Inflammatory macrophage (primary cell): Measurements from ENCODE around the gene TBC1D22A.

ENCODE experiments used
- DNase-seq, 2 donors: peaks; one replicate each; pipeline ENCODE4 v3.0.0-alpha.2; 2020 to 2022

TBC1D22A gene

GRCh38 chr22:46754110-46754799, 8.2 kb upstream of the TBC1D22A start:
- DNase-seq, result peak; percentile 87 to 89

GRCh38 chr22:46754826-46755225, 7.6 kb upstream of the TBC1D22A start:
- no peak for DNase-seq

GRCh38 chr22:46755525-46755924, 6.9 kb upstream of the TBC1D22A start:
- DNase-seq, result no peak

GRCh38 chr22:46756097-46756496, 6.4 kb upstream of the TBC1D22A start:
- DNase-seq, result no peak

GRCh38 chr22:46757104-46757503, 5.3 kb upstream of the TBC1D22A start:
- no peak for DNase-seq

GRCh38 chr22:46758121-46758520, 4.3 kb upstream of the TBC1D22A start:
- peak; percentile 70 to 73 for DNase-seq

GRCh38 chr22:46758867-46759290, 3.6 kb upstream of the TBC1D22A start:
- DNase-seq, result peak; percentile 76 to 79

GRCh38 chr22:46761017-46761416, 1.4 kb upstream of the TBC1D22A start:
- DNase-seq, result no peak

GRCh38 chr22:46761539-46762237, 762 bp upstream of the TBC1D22A start:
- no peak for DNase-seq

- DNase-seq, result peak in 1 of 2 donors; percentile 11
Measured at GRCh38 chr22:46763051-46763705, 728 bp downstream of the TBC1D22A start.

GRCh38 chr22:46764140-46764680, 1.8 kb downstream of the TBC1D22A start:
- DNase-seq, result peak in 1 of 2 donors; percentile 20

GRCh38 chr22:46764779-46765485, 2.5 kb downstream of the TBC1D22A start:
- DNase-seq, result no peak

- DNase-seq, result no peak
Measured at GRCh38 chr22:46766611-46767010, 4.2 kb downstream of the TBC1D22A start.

- no peak for DNase-seq
Measured at GRCh38 chr22:46767249-46767985, 5.0 kb downstream of the TBC1D22A start.

GRCh38 chr22:46769191-46769675, 6.8 kb downstream of the TBC1D22A start:
- DNase-seq, result no peak

GRCh38 chr22:46769706-46770105, 7.3 kb downstream of the TBC1D22A start:
- DNase-seq, result no peak

- no peak for DNase-seq
Measured at GRCh38 chr22:46770151-46770641, 7.7 kb downstream of the TBC1D22A start.

- DNase-seq, result peak; percentile 63 to 83
Measured at GRCh38 chr22:46770726-46771125, 8.3 kb downstream of the TBC1D22A start.

GRCh38 chr22:46773076-46773475, 10.6 kb downstream of the TBC1D22A start:
- no peak for DNase-seq

GRCh38 chr22:46774253-46774979, 12.0 kb downstream of the TBC1D22A start:
- DNase-seq, result peak; percentile 91 to 93
